ENCODE results near the gene KIF1A. TPM values are rescaled to one million over a fixed set of nuclear protein-coding genes. Genes with fewer than 3 reads are reported as not detected.

The KIF1A gene
- total RNA-seq, 2 experiments from 2014 or later, result not detected

GRCh38 chr2:240794178-240794721 is 25.8 kb downstream of the KIF1A start:
- peaks cover 0 to 1% of the 10 kb centered on the region in 2 experiments for H3K27me3 ChIP-seq (ENCODE audit: control insufficient read depth in 1 of 2, insufficient read depth in 2 of 2, low read length in 2 of 2)
- H3K36me3 ChIP-seq (ENCODE audit: insufficient read depth, low read length), result no peaks in the 10 kb centered on the region
- Mint-ChIP-seq H3K36me3 (ENCODE audit: low read depth) (no peaks in the 10 kb centered on the region), H3K27me3 (peaks cover 18% of the 10 kb centered on the region), H3K9me3 (no peaks in the 10 kb centered on the region), H3K4me1 (ENCODE audit: low read depth) (no peaks in the 10 kb centered on the region), H3K27ac (no peak overlapping the region), H3K4me3 (no peak overlapping the region)
- no peaks in the 10 kb centered on the region for H3K4me1 ChIP-seq (ENCODE audit: insufficient read depth, low read length)
- CTCF ChIA-PET, result no interaction called here
- POLR2A ChIA-PET, result no interaction called here
- no peak overlapping the region for H3K27ac ChIP-seq (ENCODE audit: low read depth in 1 of 2, low read length in 2 of 2)
- intact Hi-C loops (cut with DNase I, micrococcal nuclease), result loop anchor here in 1 of 2 experiments (10.0 kb wide), 1 partner anchor 91 kb away; no protein-coding TSS in a partner anchor
- DNase-seq, result peak in 1 of 14 experiments; percentile 3
- no peak overlapping the region for H3K4me3 ChIP-seq (ENCODE audit: low read length)
- ATAC-seq (ENCODE audit: poor library complexity), result no peak
- TF ChIP-seq CTCF (IDR thresholded peaks at IDR 0.05), result no peak
- no peaks in the 10 kb centered on the region for H3K9me3 ChIP-seq (ENCODE audit: control insufficient read depth in 1 of 2, insufficient read depth in 1 of 2, low read length in 2 of 2)

GRCh38 chr2:240793313-240794177 is 26.5 kb downstream of the KIF1A start:
- H3K4me3 Mint-ChIP-seq, result no peak overlapping the region
- intact Hi-C loops (cut with DNase I, micrococcal nuclease), result loop anchor here in 1 of 2 experiments (10.0 kb wide), 1 partner anchor 91 kb away; no protein-coding TSS in a partner anchor
- no peak for ATAC-seq (ENCODE audit: poor library complexity)
- no peaks in the 10 kb centered on the region for H3K9me3 ChIP-seq (ENCODE audit: control insufficient read depth in 1 of 2, insufficient read depth in 1 of 2, low read length in 2 of 2)
- ChIA-PET CTCF (no interaction called here), POLR2A (no interaction called here)
- H3K4me1 Mint-ChIP-seq (ENCODE audit: low read depth), result no peaks in the 10 kb centered on the region
- H3K27me3 Mint-ChIP-seq, result peaks cover 19% of the 10 kb centered on the region
- no peaks in the 10 kb centered on the region for H3K9me3 Mint-ChIP-seq
- no peak for TF ChIP-seq CTCF (IDR thresholded peaks at IDR 0.05)
- H3K27me3 ChIP-seq (ENCODE audit: control insufficient read depth in 1 of 2, insufficient read depth in 2 of 2, low read length in 2 of 2), result no peaks in the 10 kb centered on the region
- H3K27ac Mint-ChIP-seq, result no peak overlapping the region
- no peak overlapping the region for H3K4me3 ChIP-seq (ENCODE audit: low read length)
- DNase-seq, result peak in 1 of 14 experiments; percentile 2
- H3K36me3 Mint-ChIP-seq (ENCODE audit: low read depth), result no peaks in the 10 kb centered on the region
- no peak overlapping the region for H3K27ac ChIP-seq (ENCODE audit: low read depth in 1 of 2, low read length in 2 of 2)
- H3K36me3 ChIP-seq (ENCODE audit: insufficient read depth, low read length), result no peaks in the 10 kb centered on the region
- H3K4me1 ChIP-seq (ENCODE audit: insufficient read depth, low read length), result no peaks in the 10 kb centered on the region

- ChIA-PET CTCF (no interaction called here), POLR2A (no interaction called here)
- Mint-ChIP-seq H3K9me3 (no peaks in the 10 kb centered on the region), H3K27me3 (peaks cover 21% of the 10 kb centered on the region), H3K27ac (no peak overlapping the region), H3K4me3 (no peak overlapping the region), H3K4me1 (ENCODE audit: low read depth) (no peaks in the 10 kb centered on the region), H3K36me3 (ENCODE audit: low read depth) (no peaks in the 10 kb centered on the region)
- H3K4me3 ChIP-seq (ENCODE audit: low read length), result no peak overlapping the region
- no peak for ATAC-seq (ENCODE audit: poor library complexity)
- no peak for TF ChIP-seq CTCF (IDR thresholded peaks at IDR 0.05)
- peak in 1 of 14 experiments; percentile 2 for DNase-seq
- H3K4me1 ChIP-seq (ENCODE audit: insufficient read depth, low read length), result no peaks in the 10 kb centered on the region
- H3K36me3 ChIP-seq (ENCODE audit: insufficient read depth, low read length), result no peaks in the 10 kb centered on the region
- H3K9me3 ChIP-seq (ENCODE audit: control insufficient read depth in 1 of 2, insufficient read depth in 1 of 2, low read length in 2 of 2), result no peaks in the 10 kb centered on the region
- no peak overlapping the region for H3K27ac ChIP-seq (ENCODE audit: low read depth in 1 of 2, low read length in 2 of 2)
- no peaks in the 10 kb centered on the region for H3K27me3 ChIP-seq (ENCODE audit: control insufficient read depth in 1 of 2, insufficient read depth in 2 of 2, low read length in 2 of 2)
- intact Hi-C loops (cut with DNase I, micrococcal nuclease), result loop anchor here in 1 of 2 experiments (10.0 kb wide), 1 partner anchor 92 kb away; no protein-coding TSS in a partner anchor
These were observed 27.2 kb downstream of the KIF1A start for GRCh38 chr2:240792629-240793312.
